Ishikawa (cell line): ENCODE measurements around the gene ATP10A.

ENCODE experiments used
- CEBPB ChIP-seq: IDR thresholded peaks from 2 replicates; pipeline ENCODE4 v1.6.1; 2012
- CREB1 ChIP-seq: IDR thresholded peaks from 2 replicates; pipeline ENCODE4 v1.6.1; 2012; ENCODE audit warnings: low read depth
- EGR1 ChIP-seq: IDR thresholded peaks from 2 replicates; pipeline ENCODE4 v1.6.1; 2012
- EP300 ChIP-seq: IDR thresholded peaks from 2 replicates; pipeline ENCODE4 v1.6.1; 2012; ENCODE audit warnings: borderline replicate concordance
- NFIC ChIP-seq: IDR thresholded peaks from 2 replicates; pipeline ENCODE4 v1.6.1; 2012
- RAD21 ChIP-seq: IDR thresholded peaks from 2 replicates; pipeline ENCODE4 v1.6.1; 2012; ENCODE audit warnings: low read depth
- TAF1 ChIP-seq: IDR thresholded peaks from 2 replicates; pipeline ENCODE4 v1.6.1; 2012; ENCODE audit warnings: low read depth, mild to moderate bottlenecking
- TCF12 ChIP-seq: IDR thresholded peaks from 2 replicates; pipeline ENCODE4 v1.6.1; 2012; ENCODE audit warnings: low read depth
- TEAD4 ChIP-seq: IDR thresholded peaks from 2 replicates; pipeline ENCODE4 v1.6.1; 2012
- YY1 ChIP-seq: IDR thresholded peaks from 2 replicates; pipeline ENCODE4 v1.6.1; 2012; ENCODE audit warnings: low read depth
- TF ChIP-seq, protein P1 (sequence below): IDR thresholded peaks from 2 replicates; pipeline ENCODE4 v1.6.1; 2012; ENCODE audit warnings: low read depth, mild to moderate bottlenecking
- TF ChIP-seq, protein P2 (sequence below): IDR thresholded peaks from 2 replicates; pipeline ENCODE4 v1.6.1; 2012
- TF ChIP-seq, protein P3 (sequence below): IDR thresholded peaks from 2 replicates; pipeline ENCODE4 v1.6.1; 2012

DNA sequence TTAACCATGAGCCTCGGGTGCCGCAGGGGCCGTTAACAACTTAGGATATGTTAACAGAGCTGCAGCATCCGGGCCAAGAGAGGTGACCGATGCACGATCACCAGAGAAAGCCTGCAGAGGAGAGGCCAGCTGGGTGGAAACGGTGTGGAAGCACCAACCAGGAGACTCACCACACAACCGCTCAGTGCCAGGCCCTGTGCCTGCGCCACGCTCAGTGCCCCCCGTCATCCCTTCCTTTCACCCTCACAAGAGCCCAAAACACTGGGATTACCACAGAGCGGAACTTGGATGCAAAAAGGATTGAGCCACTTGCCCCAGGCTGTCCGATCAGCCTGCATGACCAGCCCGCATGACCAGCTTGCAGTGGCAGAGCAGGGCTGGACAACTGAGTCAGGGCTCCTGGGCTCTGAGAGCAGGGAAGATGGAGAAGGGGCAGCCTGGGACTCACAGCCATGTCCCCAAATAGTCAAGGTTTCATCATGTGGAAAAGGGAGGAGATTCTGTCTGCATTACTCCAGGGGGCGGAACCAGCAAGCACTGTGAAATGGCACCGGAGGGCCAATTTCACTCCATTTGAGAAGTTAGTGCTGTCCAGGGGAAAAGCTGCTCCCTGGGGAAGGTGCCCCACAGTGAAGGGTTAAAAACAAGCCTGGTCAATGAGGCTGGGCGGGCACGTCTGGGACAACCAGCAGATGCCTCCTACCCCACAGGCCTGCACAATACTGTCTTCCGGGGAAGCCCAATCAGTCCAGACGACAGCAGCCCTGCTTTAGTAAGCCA lies 156.8 kb downstream of the ATP10A start:
- no peak for TF ChIP-seq EP300
- TF ChIP-seq, protein P1, sequence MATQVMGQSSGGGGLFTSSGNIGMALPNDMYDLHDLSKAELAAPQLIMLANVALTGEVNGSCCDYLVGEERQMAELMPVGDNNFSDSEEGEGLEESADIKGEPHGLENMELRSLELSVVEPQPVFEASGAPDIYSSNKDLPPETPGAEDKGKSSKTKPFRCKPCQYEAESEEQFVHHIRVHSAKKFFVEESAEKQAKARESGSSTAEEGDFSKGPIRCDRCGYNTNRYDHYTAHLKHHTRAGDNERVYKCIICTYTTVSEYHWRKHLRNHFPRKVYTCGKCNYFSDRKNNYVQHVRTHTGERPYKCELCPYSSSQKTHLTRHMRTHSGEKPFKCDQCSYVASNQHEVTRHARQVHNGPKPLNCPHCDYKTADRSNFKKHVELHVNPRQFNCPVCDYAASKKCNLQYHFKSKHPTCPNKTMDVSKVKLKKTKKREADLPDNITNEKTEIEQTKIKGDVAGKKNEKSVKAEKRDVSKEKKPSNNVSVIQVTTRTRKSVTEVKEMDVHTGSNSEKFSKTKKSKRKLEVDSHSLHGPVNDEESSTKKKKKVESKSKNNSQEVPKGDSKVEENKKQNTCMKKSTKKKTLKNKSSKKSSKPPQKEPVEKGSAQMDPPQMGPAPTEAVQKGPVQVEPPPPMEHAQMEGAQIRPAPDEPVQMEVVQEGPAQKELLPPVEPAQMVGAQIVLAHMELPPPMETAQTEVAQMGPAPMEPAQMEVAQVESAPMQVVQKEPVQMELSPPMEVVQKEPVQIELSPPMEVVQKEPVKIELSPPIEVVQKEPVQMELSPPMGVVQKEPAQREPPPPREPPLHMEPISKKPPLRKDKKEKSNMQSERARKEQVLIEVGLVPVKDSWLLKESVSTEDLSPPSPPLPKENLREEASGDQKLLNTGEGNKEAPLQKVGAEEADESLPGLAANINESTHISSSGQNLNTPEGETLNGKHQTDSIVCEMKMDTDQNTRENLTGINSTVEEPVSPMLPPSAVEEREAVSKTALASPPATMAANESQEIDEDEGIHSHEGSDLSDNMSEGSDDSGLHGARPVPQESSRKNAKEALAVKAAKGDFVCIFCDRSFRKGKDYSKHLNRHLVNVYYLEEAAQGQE: no peak
- no peak for TF ChIP-seq NFIC
- TF ChIP-seq TAF1: no peak
- TF ChIP-seq YY1: no peak
- TF ChIP-seq, protein P2, sequence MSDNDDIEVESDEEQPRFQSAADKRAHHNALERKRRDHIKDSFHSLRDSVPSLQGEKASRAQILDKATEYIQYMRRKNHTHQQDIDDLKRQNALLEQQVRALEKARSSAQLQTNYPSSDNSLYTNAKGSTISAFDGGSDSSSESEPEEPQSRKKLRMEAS: no peak
- no peak for TF ChIP-seq TCF12
- TF ChIP-seq, protein P3, sequence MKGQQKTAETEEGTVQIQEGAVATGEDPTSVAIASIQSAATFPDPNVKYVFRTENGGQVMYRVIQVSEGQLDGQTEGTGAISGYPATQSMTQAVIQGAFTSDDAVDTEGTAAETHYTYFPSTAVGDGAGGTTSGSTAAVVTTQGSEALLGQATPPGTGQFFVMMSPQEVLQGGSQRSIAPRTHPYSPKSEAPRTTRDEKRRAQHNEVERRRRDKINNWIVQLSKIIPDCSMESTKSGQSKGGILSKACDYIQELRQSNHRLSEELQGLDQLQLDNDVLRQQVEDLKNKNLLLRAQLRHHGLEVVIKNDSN: no peak
- TF ChIP-seq RAD21: no peak
- no peak for TF ChIP-seq CREB1
- TF ChIP-seq EGR1: no peak
- no peak for TF ChIP-seq CEBPB
- no peak for TF ChIP-seq TEAD4
